Sigmoid colon (tissue), 7 donors: ENCODE results near the gene TRIP11. TPM values are rescaled to one million over a fixed set of nuclear protein-coding genes. Genes with fewer than 3 reads are reported as not detected.

ENCODE experiments used
- DNase-seq: peaks from one replicate; pipeline ENCODE4 v3.0.0-alpha.2; 2019
- H3K27ac ChIP-seq, 4 donors: fragments of 200-600 bp; sonication (generic); one replicate each; pipeline ENCODE4 v1.5.1; 2016 to 2019; ENCODE audit warnings: mild to moderate bottlenecking in 1 of 4
- H3K27me3 ChIP-seq, 3 donors: fragments of 200-600 bp; sonication (generic); one replicate each; pipeline ENCODE4 v1.5.1; 2019; ENCODE audit warnings: mild to moderate bottlenecking in 1 of 3
- H3K36me3 ChIP-seq, 4 donors: fragments of 200-600 bp; sonication (generic); one replicate each; pipeline ENCODE4 v1.5.1; 2016 to 2019
- H3K4me1 ChIP-seq, 4 donors: fragments of 200-600 bp; sonication (generic); one replicate each; pipeline ENCODE4 v1.5.1; 2017 to 2019
- H3K4me3 ChIP-seq, 4 donors: fragments of 200-600 bp; sonication (generic); one replicate each; pipeline ENCODE4 v1.5.1; 2017 to 2019; ENCODE audit warnings: mild to moderate bottlenecking in 2 of 4, moderate library complexity in 1 of 4
- H3K9me3 ChIP-seq, 4 donors: fragments of 200-600 bp in 3 of 4; sonication (generic) in 3 of 4; one replicate each; pipeline versions ENCODE4 v1.5.1 to v1.6.1; 2013 to 2019
- EP300 ChIP-seq, 4 donors: sonication (generic); formaldehyde crosslinking; IDR thresholded peaks; one replicate each; pipeline ENCODE4 v1.6.1; 2017; ENCODE audit warnings: antibody characterized with exemption in 4 of 4
- POLR2A ChIP-seq, 2 donors: fragments of 450-650 bp; IDR thresholded peaks; one replicate each; pipeline ENCODE4 v1.6.1; 2016; ENCODE audit warnings: antibody characterized with exemption in 2 of 2, mild to moderate bottlenecking in 2 of 2, moderate library complexity in 2 of 2
- POLR2AphosphoS5 ChIP-seq, 4 donors: sonication (generic); formaldehyde crosslinking; IDR thresholded peaks; one replicate each; pipeline ENCODE4 v1.6.1; 2017; ENCODE audit warnings: antibody characterized with exemption in 4 of 4
- WGBS, 2 donors: extraction: QIAGEN DNeasy Blood & Tissue Kit; methylation state at CpG; one replicate each; pipeline ENCODE4 v1.1.7; 2013; 5-methylcytosine and 5-hydroxymethylcytosine counted together
- intact Hi-C: fragments of 100-400 bp; cut with DNase I; formaldehyde crosslinking; loops from one replicate; pipeline ENCODE4 v1.15.1; 2023
- polyA plus RNA-seq, 3 donors: library from polyadenylated mRNA; stranded (reverse); fragments of 200-250 nt; gene quantifications; one replicate each; pipeline ENCODE4 v1.2.3, GENCODE V29; 2013
- total RNA-seq, 4 donors: library from RNA; depleted of rRNA; stranded (reverse); fragments of >200 nt; gene quantifications; one replicate each; pipeline ENCODE4 v1.1.0, GENCODE V29; 2016
- TF ChIP-seq, protein P1 (sequence below), 4 experiments: fragments of 450-650 bp in 3 of 4; fragments of 200-600 bp in 1 of 4; IDR thresholded peaks; one replicate each; pipeline ENCODE4 v1.5.1; 2016 to 2019; ENCODE audit warnings: antibody characterized with exemption in 4 of 4, mild to moderate bottlenecking in 3 of 4, moderate library complexity in 2 of 4
- donor health status: healthy with polysubstance abuse.
- donor health status: Bipolar disorder and iron deficiency.
- donor health status: healthy.

The TRIP11 gene
- total and polyA plus RNA-seq, 7 donors: 2.3 to 35.5 (median 21.3) TPM

- H3K27ac ChIP-seq: no peak overlapping the region
- peaks cover 0 to 72% (median 9%) of the 10 kb centered on the region in 4 donors for H3K36me3 ChIP-seq
- no peaks in the 10 kb centered on the region for H3K9me3 ChIP-seq
- intact Hi-C loops: no loop called here
- TF ChIP-seq, protein P1, sequence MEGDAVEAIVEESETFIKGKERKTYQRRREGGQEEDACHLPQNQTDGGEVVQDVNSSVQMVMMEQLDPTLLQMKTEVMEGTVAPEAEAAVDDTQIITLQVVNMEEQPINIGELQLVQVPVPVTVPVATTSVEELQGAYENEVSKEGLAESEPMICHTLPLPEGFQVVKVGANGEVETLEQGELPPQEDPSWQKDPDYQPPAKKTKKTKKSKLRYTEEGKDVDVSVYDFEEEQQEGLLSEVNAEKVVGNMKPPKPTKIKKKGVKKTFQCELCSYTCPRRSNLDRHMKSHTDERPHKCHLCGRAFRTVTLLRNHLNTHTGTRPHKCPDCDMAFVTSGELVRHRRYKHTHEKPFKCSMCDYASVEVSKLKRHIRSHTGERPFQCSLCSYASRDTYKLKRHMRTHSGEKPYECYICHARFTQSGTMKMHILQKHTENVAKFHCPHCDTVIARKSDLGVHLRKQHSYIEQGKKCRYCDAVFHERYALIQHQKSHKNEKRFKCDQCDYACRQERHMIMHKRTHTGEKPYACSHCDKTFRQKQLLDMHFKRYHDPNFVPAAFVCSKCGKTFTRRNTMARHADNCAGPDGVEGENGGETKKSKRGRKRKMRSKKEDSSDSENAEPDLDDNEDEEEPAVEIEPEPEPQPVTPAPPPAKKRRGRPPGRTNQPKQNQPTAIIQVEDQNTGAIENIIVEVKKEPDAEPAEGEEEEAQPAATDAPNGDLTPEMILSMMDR (IDR thresholded peaks at IDR 0.05): no peak
- no peak for TF ChIP-seq EP300 (IDR thresholded peaks at IDR 0.05)
- no peak for TF ChIP-seq POLR2A (IDR thresholded peaks at IDR 0.05)
- no peak for TF ChIP-seq POLR2AphosphoS5 (IDR thresholded peaks at IDR 0.05)
- no peaks in the 10 kb centered on the region for H3K27me3 ChIP-seq
- DNase-seq: no peak
- 92% methylated on average over 1 of the region's 1 CpG for WGBS, 2 donors
- H3K4me1 ChIP-seq: no peaks in the 10 kb centered on the region
- H3K4me3 ChIP-seq: no peak overlapping the region
Observed at GRCh38 chr14:92022036-92022435, 17.8 kb downstream of the TRIP11 start.

GRCh38 chr14:92021523-92021922 is 18.3 kb downstream of the TRIP11 start:
- Histone ChIP-seq H3K27me3 (no peaks in the 10 kb centered on the region), H3K9me3 (no peaks in the 10 kb centered on the region), H3K4me1 (no peaks in the 10 kb centered on the region), H3K36me3 (peaks cover 0 to 73% (median 9%) of the 10 kb centered on the region in 4 donors), H3K27ac (no peak overlapping the region), H3K4me3 (no peak overlapping the region)
- DNase-seq: no peak
- TF ChIP-seq POLR2AphosphoS5 (IDR thresholded peaks at IDR 0.05) (no peak), EP300 (IDR thresholded peaks at IDR 0.05) (no peak), POLR2A (IDR thresholded peaks at IDR 0.05) (no peak)
- TF ChIP-seq, protein P1 (IDR thresholded peaks at IDR 0.05): no peak
- WGBS, 2 donors: 95% methylated on average over 3 of the region's 3 CpGs
- intact Hi-C loops: no loop called here

- no peak for TF ChIP-seq POLR2AphosphoS5 (IDR thresholded peaks at IDR 0.05)
- no peak for TF ChIP-seq EP300 (IDR thresholded peaks at IDR 0.05)
- TF ChIP-seq POLR2A (IDR thresholded peaks at IDR 0.05): no peak
- TF ChIP-seq, protein P1 (IDR thresholded peaks at IDR 0.05): no peak
- H3K27ac ChIP-seq: no peak overlapping the region
- intact Hi-C loops: no loop called here
- H3K4me1 ChIP-seq: no peaks in the 10 kb centered on the region
- no peak for DNase-seq
- peaks cover 0 to 79% (median 28%) of the 10 kb centered on the region in 4 donors for H3K36me3 ChIP-seq
- no peaks in the 10 kb centered on the region for H3K27me3 ChIP-seq
- no peak overlapping the region for H3K4me3 ChIP-seq
- H3K9me3 ChIP-seq: no peaks in the 10 kb centered on the region
Observed at GRCh38 chr14:92014040-92014439, 25.8 kb downstream of the TRIP11 start.

GRCh38 chr14:92012121-92012748 is 27.6 kb downstream of the TRIP11 start:
- H3K4me3 ChIP-seq: no peak overlapping the region
- H3K36me3 ChIP-seq: peaks cover 0 to 92% (median 30%) of the 10 kb centered on the region in 4 donors
- no peak for DNase-seq
- intact Hi-C loops: no loop called here
- H3K4me1 ChIP-seq: no peaks in the 10 kb centered on the region
- H3K27me3 ChIP-seq: no peaks in the 10 kb centered on the region
- H3K27ac ChIP-seq: no peak overlapping the region
- whole genome bisulfite sequencing, 2 donors: 60 to 73% methylated on average over 4 of the region's 4 CpGs
- TF ChIP-seq POLR2AphosphoS5 (IDR thresholded peaks at IDR 0.05) (no peak), POLR2A (IDR thresholded peaks at IDR 0.05) (no peak), EP300 (IDR thresholded peaks at IDR 0.05) (no peak)
- TF ChIP-seq, protein P1 (IDR thresholded peaks at IDR 0.05): no peak
- no peaks in the 10 kb centered on the region for H3K9me3 ChIP-seq

DNA sequence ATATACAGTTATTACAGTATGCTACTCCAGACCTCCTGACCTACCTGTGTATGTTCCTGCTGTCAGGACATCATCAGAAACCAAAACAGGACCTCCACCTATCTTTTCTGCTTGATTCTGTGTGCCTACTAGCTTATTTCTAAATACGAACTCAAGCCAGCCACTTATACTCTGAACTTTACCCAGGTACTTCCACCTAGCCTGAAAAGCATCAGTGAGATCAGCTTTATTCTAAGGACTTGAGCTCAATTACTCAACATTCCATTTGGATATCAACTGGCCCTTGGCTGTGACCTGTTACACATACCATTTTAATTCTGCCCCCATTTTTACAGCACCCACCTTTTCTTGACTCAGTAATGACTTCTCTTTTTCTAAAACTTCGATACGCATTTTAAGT is 29.2 kb downstream of the TRIP11 start:
- 95 to 96% methylated on average over 3 of the region's 3 CpGs for WGBS, 2 donors
- H3K27me3 ChIP-seq: no peaks in the 10 kb centered on the region
- H3K36me3 ChIP-seq: peaks cover 0 to 92% (median 29%) of the 10 kb centered on the region in 4 donors
- TF ChIP-seq, protein P1 (IDR thresholded peaks at IDR 0.05): no peak
- no peak for TF ChIP-seq POLR2A (IDR thresholded peaks at IDR 0.05)
- no peak for TF ChIP-seq EP300 (IDR thresholded peaks at IDR 0.05)
- TF ChIP-seq POLR2AphosphoS5 (IDR thresholded peaks at IDR 0.05): no peak
- no peaks in the 10 kb centered on the region for H3K9me3 ChIP-seq
- intact Hi-C loops: no loop called here
- no peak overlapping the region for H3K4me3 ChIP-seq
- DNase-seq: no peak
- no peaks in the 10 kb centered on the region for H3K4me1 ChIP-seq
- no peak overlapping the region for H3K27ac ChIP-seq
